KMS-11 (cell line): ENCODE results near the gene TMEM151B.

ENCODE experiments used
- H2AFZ ChIP-seq: fragments of 200-600 bp; sonication (generic); 2 replicates; pipeline ENCODE4 v1.6.1; 2016; ENCODE audit warnings: antibody characterized with exemption, mixed run types, low read depth
- H3K27ac ChIP-seq: fragments of 200-600 bp; sonication (generic); 2 replicates; pipeline ENCODE4 v1.6.1; 2016; ENCODE audit warnings: mild to moderate bottlenecking, mixed run types
- H3K27me3 ChIP-seq: fragments of 200-600 bp; sonication (generic); 2 replicates; pipeline ENCODE4 v1.6.1; 2017; ENCODE audit warnings: mild to moderate bottlenecking, low read depth, mixed run types, moderate library complexity; ENCODE audit not compliant: insufficient read depth
- H3K36me3 ChIP-seq: fragments of 200-600 bp; sonication (generic); 2 replicates; pipeline ENCODE4 v1.6.1; 2017; ENCODE audit warnings: mild to moderate bottlenecking, mixed run types; ENCODE audit not compliant: insufficient read depth
- H3K4me1 ChIP-seq: fragments of 200-600 bp; sonication (generic); 2 replicates; pipeline ENCODE4 v1.6.1; 2016; ENCODE audit warnings: mild to moderate bottlenecking, low read depth, mixed run types; ENCODE audit not compliant: poor library complexity, severe bottlenecking
- H3K4me2 ChIP-seq: fragments of 200-600 bp; sonication (generic); 2 replicates; pipeline ENCODE4 v1.7.0; 2016; ENCODE audit warnings: mild to moderate bottlenecking, mixed run types
- H3K4me3 ChIP-seq: fragments of 200-600 bp; sonication (generic); IDR thresholded peaks from 2 replicates; pipeline ENCODE4 v1.6.1; 2017; ENCODE audit warnings: low read depth, low read length, mixed read lengths; ENCODE audit not compliant: insufficient read depth
- H3K79me2 ChIP-seq: fragments of 200-600 bp; sonication (generic); 2 replicates; pipeline ENCODE4 v1.6.1; 2016; ENCODE audit warnings: low read depth, mixed run types; ENCODE audit not compliant: insufficient read depth
- H3K9ac ChIP-seq: fragments of 200-600 bp; sonication (generic); 2 replicates; pipeline ENCODE4 v1.6.1; 2016; ENCODE audit warnings: mild to moderate bottlenecking, mixed run types
- H4K20me1 ChIP-seq: fragments of 200-600 bp; sonication (generic); 2 replicates; pipeline ENCODE4 v1.6.1; 2016; ENCODE audit warnings: mild to moderate bottlenecking, mixed run types; ENCODE audit not compliant: insufficient read depth
- CTCF ChIP-seq: fragments of 200-600 bp; sonication (generic); conservative IDR thresholded peaks from 2 replicates; pipeline ENCODE4 v1.6.1; 2017; ENCODE audit warnings: low read depth, mild to moderate bottlenecking, antibody characterized with exemption, low read length, moderate library complexity, mixed read lengths

The TMEM151B gene

GRCh38 chr6:44272999-44273566, 2.8 kb downstream of the TMEM151B start:
- Histone ChIP-seq H3K4me3 (no peak overlapping the region), H3K9ac (no peak overlapping the region), H4K20me1 (no peaks in the 10 kb centered on the region), H3K79me2 (no peaks in the 10 kb centered on the region), H3K36me3 (no peaks in the 10 kb centered on the region), H3K27me3 (peaks cover 50% of the 10 kb centered on the region), H2AFZ (no peak overlapping the region), H3K4me2 (no peak overlapping the region), H3K27ac (no peak overlapping the region), H3K4me1 (no peaks in the 10 kb centered on the region)
- no peak for TF ChIP-seq CTCF

- no peaks in the 10 kb centered on the region for H3K79me2 ChIP-seq
- H3K36me3 ChIP-seq: no peaks in the 10 kb centered on the region
- no peak overlapping the region for H2AFZ ChIP-seq
- no peak overlapping the region for H3K9ac ChIP-seq
- no peak overlapping the region for H3K27ac ChIP-seq
- H3K4me2 ChIP-seq: no peak overlapping the region
- no peak for TF ChIP-seq CTCF
- H3K27me3 ChIP-seq: peaks cover 55% of the 10 kb centered on the region
- H3K4me3 ChIP-seq: no peak overlapping the region
- no peaks in the 10 kb centered on the region for H4K20me1 ChIP-seq
- H3K4me1 ChIP-seq: no peaks in the 10 kb centered on the region
Measured at GRCh38 chr6:44273617-44274016, 3.4 kb downstream of the TMEM151B start.

- Histone ChIP-seq H3K4me2 (no peak overlapping the region), H2AFZ (no peak overlapping the region), H3K79me2 (no peaks in the 10 kb centered on the region), H3K27ac (no peak overlapping the region), H3K27me3 (peaks cover 56% of the 10 kb centered on the region), H3K4me3 (no peak overlapping the region), H3K9ac (no peak overlapping the region), H3K36me3 (no peaks in the 10 kb centered on the region), H3K4me1 (no peaks in the 10 kb centered on the region), H4K20me1 (no peaks in the 10 kb centered on the region)
- no peak for TF ChIP-seq CTCF
Measured at GRCh38 chr6:44275271-44275748, 5.1 kb downstream of the TMEM151B start.

- Histone ChIP-seq H2AFZ (no peak overlapping the region), H3K9ac (no peak overlapping the region), H4K20me1 (no peaks in the 10 kb centered on the region), H3K27me3 (peaks cover 62% of the 10 kb centered on the region), H3K4me1 (no peaks in the 10 kb centered on the region), H3K4me2 (no peak overlapping the region), H3K27ac (no peak overlapping the region), H3K36me3 (no peaks in the 10 kb centered on the region), H3K4me3 (no peak overlapping the region), H3K79me2 (no peaks in the 10 kb centered on the region)
- TF ChIP-seq CTCF: no peak
Measured at GRCh38 chr6:44275749-44276648, 5.7 kb downstream of the TMEM151B start.
